GM23338 (cell line): ENCODE measurements around the gene ZKSCAN2.

Experiments used
- CREB1 ChIP-seq: fragments of 250-450 bp; sonication (Bioruptor Pico); IDR thresholded peaks from 2 replicates; pipeline ENCODE4 v1.5.0; 2020; ENCODE audit warnings: low read depth, mild to moderate bottlenecking, moderate library complexity
- CTCF ChIP-seq, 2 experiments: fragments of 200-600 bp in 1 of 2; sonication (generic) in 1 of 2; conservative IDR thresholded peaks; 2 replicates each; pipeline versions ENCODE4 v1.5.1 to v1.6.1; 2016 to 2017; ENCODE audit warnings: antibody characterized with exemption in 2 of 2, low read depth in 2 of 2, mild to moderate bottlenecking in 2 of 2, moderate library complexity in 1 of 2
- EZH2 ChIP-seq: fragments of 200-600 bp; sonication (generic); IDR thresholded peaks from one replicate; pipeline ENCODE4 v1.8.0; 2017; ENCODE audit warnings: antibody characterized with exemption, mild to moderate bottlenecking, low read depth; ENCODE audit not compliant: unreplicated experiment
- EZH2phosphoT487 ChIP-seq: fragments of 200-600 bp; sonication (generic); IDR thresholded peaks from one replicate; pipeline ENCODE4 v1.8.1; 2018; ENCODE audit warnings: antibody characterized with exemption; ENCODE audit not compliant: unreplicated experiment
- NANOG ChIP-seq: IDR thresholded peaks from 2 replicates; pipeline ENCODE4 v1.6.1; 2016; ENCODE audit warnings: antibody characterized with exemption, borderline replicate concordance
- POLR2AphosphoS5 ChIP-seq: IDR thresholded peaks from 2 replicates; pipeline ENCODE4 v1.6.1; 2016; ENCODE audit warnings: antibody characterized with exemption, low read depth
- REST ChIP-seq: IDR thresholded peaks from one replicate; pipeline ENCODE4 v1.6.1; 2018; ENCODE audit warnings: antibody characterized with exemption; ENCODE audit not compliant: unreplicated experiment

- TF ChIP-seq CTCF (conservative IDR thresholded peaks at IDR 0.05; ENCODE audit: low read depth in 2 of 2) (peak in 1 of 2 experiments; percentile 11; a peak in 1 of 4 replicates), EZH2 (no peak), CREB1 (CRISPR knock-in tag) (no peak), POLR2AphosphoS5 (peak; percentile 43; the same call in 1 of the 2 replicates), NANOG (no peak), REST (no peak), EZH2phosphoT487 (no peak)
Observed at GRCh38 chr16:25256695-25257469, 763 bp downstream of the ZKSCAN2 start.
